ENCODE measurements around the gene WDR86.
A peak's percentile ranks its signal among the peaks of the same experiment; 100 is the strongest.

The WDR86 gene

DNA sequence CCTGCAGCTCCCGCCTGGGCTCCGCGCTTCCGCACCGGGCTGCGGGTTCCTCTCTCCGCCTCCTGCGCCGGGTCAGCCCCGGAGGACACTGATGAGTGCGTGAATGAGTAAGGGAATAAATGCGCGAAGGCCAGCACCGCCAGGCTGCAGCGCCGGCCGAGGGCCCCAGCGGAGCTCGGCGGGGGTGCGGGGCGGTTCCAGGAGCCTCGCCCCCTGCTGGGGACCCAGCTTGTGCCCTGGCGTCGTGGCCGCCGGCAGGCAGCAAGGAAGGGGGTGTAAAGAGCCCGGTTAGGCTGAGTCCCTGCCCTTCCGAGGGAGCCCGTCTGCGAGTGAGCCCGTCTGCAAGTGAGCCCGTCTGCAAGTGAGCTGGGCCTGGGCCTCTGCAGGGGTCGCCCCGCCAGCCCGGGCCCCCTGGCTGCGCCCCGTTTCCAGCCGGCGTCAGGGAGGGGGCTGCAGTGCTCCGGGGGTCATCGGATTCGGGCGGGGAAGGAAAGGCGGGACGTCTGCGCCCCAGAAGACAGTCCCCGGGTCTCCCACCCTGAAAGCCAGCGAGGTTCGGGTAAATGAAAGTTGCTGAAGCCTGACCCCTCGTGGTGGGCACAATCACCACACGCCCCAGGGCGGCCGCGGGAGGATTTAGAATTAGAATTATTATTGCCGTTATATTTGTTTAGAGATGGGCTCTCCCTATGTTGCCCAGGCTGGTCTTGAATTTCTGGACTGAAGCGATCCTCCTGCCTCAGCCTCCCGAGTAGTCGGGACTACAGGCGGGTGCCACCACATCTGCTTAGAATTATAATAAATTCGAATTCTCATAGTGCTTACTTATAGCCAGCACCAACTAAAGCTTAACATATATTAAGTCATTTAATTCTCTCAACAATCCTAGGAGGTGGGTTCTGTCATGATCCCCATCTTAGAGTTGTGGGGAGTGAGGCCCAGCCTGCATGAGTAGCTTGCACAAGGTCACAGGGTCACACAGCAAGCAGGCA lies 38.7 kb upstream of the WDR86 start:
- TF ChIP-seq, protein P1, sequence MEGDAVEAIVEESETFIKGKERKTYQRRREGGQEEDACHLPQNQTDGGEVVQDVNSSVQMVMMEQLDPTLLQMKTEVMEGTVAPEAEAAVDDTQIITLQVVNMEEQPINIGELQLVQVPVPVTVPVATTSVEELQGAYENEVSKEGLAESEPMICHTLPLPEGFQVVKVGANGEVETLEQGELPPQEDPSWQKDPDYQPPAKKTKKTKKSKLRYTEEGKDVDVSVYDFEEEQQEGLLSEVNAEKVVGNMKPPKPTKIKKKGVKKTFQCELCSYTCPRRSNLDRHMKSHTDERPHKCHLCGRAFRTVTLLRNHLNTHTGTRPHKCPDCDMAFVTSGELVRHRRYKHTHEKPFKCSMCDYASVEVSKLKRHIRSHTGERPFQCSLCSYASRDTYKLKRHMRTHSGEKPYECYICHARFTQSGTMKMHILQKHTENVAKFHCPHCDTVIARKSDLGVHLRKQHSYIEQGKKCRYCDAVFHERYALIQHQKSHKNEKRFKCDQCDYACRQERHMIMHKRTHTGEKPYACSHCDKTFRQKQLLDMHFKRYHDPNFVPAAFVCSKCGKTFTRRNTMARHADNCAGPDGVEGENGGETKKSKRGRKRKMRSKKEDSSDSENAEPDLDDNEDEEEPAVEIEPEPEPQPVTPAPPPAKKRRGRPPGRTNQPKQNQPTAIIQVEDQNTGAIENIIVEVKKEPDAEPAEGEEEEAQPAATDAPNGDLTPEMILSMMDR (IDR thresholded peaks at IDR 0.05; ENCODE audit: borderline replicate concordance, insufficient read depth, low read depth, low read length) = peak; percentile 60
- H3K4me3 ChIP-seq (ENCODE audit: low read depth, low read length) = peak overlapping the region; percentile 16

DNA sequence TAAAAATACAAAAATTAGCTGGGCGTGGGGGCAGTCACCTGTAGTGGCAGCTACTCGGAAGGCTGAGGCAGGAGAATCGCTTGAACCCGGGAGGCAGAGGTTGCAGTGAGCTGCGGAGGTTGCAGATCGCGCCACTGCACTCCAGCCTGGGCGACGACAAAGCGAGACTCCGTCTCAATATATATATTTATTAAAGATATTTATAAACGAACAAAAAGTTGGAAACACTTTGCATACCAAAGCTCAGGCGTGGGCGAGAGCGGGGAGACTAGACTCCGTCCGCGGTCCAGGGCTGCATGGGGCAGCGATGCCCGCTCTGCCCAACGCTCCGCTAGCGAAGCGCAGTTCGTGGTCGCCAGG lies 38.0 kb upstream of the WDR86 start:
- no peak overlapping the region for H3K4me3 ChIP-seq (ENCODE audit: low read depth, low read length)
- TF ChIP-seq, protein P1 (IDR thresholded peaks at IDR 0.05; ENCODE audit: borderline replicate concordance, insufficient read depth, low read depth, low read length) = no peak

DNA sequence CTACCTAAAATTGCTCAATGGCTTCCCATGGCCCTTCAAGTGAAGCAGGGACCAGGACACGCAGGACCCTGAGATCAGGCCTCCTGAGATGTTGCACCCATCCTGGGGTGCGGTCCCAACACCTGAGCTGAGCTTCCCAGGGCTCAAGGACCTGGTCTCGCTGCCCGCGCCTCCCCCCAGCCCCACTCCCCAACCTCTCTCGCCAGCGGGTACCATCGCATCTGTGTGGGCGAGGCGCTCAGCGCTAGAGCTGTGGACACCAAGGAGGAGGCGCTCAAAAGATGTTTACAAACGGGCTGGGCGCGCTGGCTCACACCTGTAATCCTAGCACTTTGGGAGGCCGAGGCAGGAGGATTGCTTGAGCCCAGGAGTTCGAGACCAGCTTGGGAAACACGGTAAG lies 37.5 kb upstream of the WDR86 start:
- H3K4me3 ChIP-seq (ENCODE audit: low read depth, low read length) = no peak overlapping the region
- TF ChIP-seq, protein P1 (IDR thresholded peaks at IDR 0.05; ENCODE audit: borderline replicate concordance, insufficient read depth, low read depth, low read length) = no peak

DNA sequence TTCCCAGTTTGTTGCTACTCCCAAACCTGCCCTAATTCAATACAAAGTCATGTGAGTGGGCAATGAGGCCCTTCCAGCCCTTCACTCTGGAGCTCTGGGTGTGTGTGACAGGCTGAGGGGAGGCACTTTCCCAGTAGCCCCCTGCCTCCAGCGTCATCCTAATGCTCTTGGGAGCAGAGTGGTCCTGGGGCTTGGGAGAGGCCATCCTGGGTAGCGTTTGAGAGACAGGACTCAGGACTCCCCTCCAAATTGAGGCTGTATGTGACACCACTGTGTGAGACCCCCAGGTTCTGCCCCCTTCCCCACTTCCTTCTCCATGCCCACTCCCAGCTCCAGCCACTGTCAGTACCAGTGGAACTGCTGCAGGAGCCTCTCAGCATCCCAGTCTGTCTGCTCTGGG lies 36.6 kb upstream of the WDR86 start:
- TF ChIP-seq, protein P1 (IDR thresholded peaks at IDR 0.05; ENCODE audit: borderline replicate concordance, insufficient read depth, low read depth, low read length) = no peak
- no peak overlapping the region for H3K4me3 ChIP-seq (ENCODE audit: low read depth, low read length)

- TF ChIP-seq, protein P1 (IDR thresholded peaks at IDR 0.05; ENCODE audit: borderline replicate concordance, insufficient read depth, low read depth, low read length) = no peak
Observed at GRCh38 chr7:151444632-151445031, 34.8 kb upstream of the WDR86 start.

DNA sequence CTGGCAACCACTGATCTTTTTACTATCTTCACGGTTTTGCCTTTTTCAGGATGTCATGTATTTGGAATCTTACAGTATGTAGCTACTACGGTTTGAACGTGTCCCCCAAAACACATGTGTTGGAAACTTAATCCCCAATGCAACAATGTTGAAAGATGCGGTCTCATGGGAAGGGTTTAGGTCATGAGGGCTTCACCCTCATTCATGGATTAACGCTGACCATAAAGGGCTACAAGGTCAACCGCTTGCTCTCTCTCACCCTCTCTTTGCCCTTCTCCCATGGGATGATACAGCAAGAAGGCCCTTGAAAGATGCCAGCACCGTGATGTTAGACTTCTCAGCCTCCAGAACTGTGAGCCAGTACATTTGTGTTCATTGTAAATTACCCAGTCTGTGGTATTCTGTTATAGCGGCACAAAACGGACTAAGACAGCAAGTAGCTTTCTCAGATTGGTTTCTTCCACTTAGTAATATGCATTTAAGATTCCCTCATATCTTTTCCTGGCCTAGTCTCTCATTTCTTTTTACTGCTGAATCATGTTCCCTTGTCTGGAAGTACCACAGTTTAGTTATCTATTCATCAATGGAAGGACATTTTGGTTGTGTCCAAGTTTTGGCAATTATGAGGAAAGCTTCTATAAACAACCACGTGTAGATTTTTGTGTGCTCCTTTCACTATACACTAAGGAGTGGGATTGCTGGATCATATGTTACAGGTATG lies 33.1 kb upstream of the WDR86 start:
- no peak overlapping the region for H3K4me3 ChIP-seq (ENCODE audit: low read depth, low read length)
- TF ChIP-seq, protein P1 (IDR thresholded peaks at IDR 0.05; ENCODE audit: borderline replicate concordance, insufficient read depth, low read depth, low read length) = no peak

More at GRCh38 chr7:151444632-151445031, 34.8 kb upstream of the WDR86 start:
- no peak overlapping the region for H3K4me3 ChIP-seq (ENCODE audit: low read depth, low read length)
